Measurements from ENCODE around the gene PTPN3. TPM values are rescaled to one million over a fixed set of nuclear protein-coding genes. Genes with fewer than 3 reads are reported as not detected.

Gene PTPN3
- 6.3 TPM for total RNA-seq

DNA sequence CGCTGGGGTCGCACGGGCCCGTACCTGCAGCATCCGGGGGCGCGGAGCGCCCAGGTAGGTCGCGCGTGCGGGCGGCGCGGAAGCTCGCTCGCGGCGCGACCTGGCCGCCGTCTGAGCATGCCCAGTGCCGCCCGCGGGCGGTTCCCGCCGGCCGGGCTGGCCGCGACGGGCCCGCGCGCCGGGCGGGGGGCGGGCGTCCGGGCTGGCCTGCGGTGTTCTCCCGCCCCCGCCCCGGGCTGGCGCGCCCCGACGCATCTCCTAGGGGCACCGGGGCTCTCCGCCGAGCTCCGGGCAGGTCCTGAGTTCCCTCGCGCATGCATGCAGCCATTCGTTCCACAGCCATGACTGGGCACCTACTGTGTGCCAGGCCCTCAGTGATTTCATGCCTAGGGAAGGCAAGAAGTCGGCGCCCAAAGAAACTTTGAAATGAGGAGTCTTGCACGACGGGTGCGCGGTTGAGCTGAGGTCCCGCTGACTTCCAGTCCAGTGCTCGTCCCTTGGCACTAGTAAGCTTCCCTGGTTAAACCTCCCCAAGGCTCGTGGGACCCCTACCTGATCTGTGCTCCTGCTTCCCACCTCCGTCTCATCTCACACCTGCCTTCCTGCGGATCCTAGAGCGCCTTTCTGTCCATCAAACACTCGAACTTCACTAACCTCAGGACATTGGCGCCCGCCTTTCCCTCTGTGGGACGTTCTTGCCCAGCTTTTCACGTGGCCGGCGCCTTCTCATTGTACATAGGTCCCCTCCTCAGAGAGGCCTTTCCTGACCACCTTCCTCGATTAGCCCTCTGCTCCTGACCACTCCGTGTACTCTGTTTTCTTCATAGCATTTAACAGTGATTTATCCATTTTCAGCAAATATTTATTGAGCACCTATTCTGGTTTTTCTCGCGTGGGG lies at the start of gene PTPN3:
TSS of gene PTPN3 (minus strand) at position 113 of the 898 bp plus-strand sequence. CDS start 34,873 bp downstream, outside the sequence.

Small RNAs within 50 kb of the gene (small RNA-seq; reads per million reads assigned to genes)
- not detected for gene MIR3927 (ENCODE audit: low replicate concordance)

Other genes with a start within 250 kb of the PTPN3 start
- gene EPB41L4B, start 177.2 kb downstream of the PTPN3 start, total RNA-seq = 3.4 TPM